ENCODE measurements around the gene S100A6. TPM values are rescaled to one million over a fixed set of nuclear protein-coding genes. Genes with fewer than 3 reads are reported as not detected.

The S100A6 gene
- polyA plus RNA-seq, 1 donor from 2014 or later = not detected

DNA sequence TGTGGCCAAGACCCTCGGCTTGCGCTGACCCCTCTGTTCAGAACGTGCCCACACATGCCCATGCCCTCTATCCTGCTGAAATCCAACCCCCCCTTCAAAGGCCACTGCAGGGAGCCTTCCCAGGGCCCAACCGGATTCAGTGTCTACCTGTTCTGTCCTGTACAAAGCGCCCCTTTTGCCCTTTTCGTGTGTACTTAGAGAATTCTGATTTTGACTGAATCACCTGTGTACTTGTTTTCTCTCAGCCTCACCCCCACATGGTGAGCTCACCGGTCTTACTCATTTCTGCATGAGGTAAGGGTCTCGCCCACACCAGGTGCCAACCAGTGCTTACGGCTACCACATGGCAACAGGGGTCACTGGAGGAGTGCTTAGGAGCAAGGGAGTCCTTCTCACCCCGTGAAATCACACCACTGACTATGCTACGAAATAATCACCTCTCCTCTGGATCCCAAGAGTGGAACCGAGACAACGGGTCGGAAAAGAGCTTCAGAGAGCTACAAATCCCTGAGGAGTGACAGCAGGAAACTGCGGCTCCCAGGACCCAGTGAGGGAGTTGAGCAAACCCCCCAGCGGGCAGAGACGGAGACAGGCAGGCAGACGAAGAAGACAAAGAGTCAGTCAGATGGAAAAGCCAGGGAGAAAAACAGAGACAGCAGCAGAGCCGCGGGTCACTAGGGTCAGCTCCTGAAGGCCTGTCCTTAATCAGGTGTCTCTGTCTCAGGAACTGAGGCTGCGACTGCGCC lies 32.0 kb upstream of the S100A6 start:
- Histone ChIP-seq H3K36me3 (ENCODE audit: insufficient read depth, low read length) (no peaks in the 10 kb centered on the region), H3K27me3 (ENCODE audit: insufficient read depth, low read depth, low read length) (no peaks in the 10 kb centered on the region), H3K9ac (ENCODE audit: low read length) (no peak overlapping the region), H3F3A (ENCODE audit: insufficient read depth, low read length, poor library complexity, severe bottlenecking) (no peaks in the 10 kb centered on the region), H3K27ac (ENCODE audit: low read length) (no peak overlapping the region), H3K9me2 (ENCODE audit: insufficient read depth, low read length) (no peaks in the 10 kb centered on the region), H4K20me1 (ENCODE audit: insufficient read depth) (no peaks in the 10 kb centered on the region), H3K4me3 (ENCODE audit: low read length) (no peak overlapping the region), H3K4me2 (ENCODE audit: low read length) (no peak overlapping the region), H3K79me2 (replicated peaks; ENCODE audit: insufficient read depth, low read length) (no peaks in the 10 kb centered on the region), H3K9me3 (ENCODE audit: low read length) (no peaks in the 10 kb centered on the region), H2AFZ (ENCODE audit: low read depth, low read length) (no peak overlapping the region)
- TF ChIP-seq EZH2 (IDR thresholded peaks at IDR 0.05; ENCODE audit: borderline replicate concordance, insufficient read depth, low read length, poor library complexity, severe bottlenecking) (no peak), SMC3 (conservative IDR thresholded peaks at IDR 0.05; ENCODE audit: poor library complexity) (no peak), POLR2AphosphoS5 (IDR thresholded peaks at IDR 0.05) (no peak)

DNA sequence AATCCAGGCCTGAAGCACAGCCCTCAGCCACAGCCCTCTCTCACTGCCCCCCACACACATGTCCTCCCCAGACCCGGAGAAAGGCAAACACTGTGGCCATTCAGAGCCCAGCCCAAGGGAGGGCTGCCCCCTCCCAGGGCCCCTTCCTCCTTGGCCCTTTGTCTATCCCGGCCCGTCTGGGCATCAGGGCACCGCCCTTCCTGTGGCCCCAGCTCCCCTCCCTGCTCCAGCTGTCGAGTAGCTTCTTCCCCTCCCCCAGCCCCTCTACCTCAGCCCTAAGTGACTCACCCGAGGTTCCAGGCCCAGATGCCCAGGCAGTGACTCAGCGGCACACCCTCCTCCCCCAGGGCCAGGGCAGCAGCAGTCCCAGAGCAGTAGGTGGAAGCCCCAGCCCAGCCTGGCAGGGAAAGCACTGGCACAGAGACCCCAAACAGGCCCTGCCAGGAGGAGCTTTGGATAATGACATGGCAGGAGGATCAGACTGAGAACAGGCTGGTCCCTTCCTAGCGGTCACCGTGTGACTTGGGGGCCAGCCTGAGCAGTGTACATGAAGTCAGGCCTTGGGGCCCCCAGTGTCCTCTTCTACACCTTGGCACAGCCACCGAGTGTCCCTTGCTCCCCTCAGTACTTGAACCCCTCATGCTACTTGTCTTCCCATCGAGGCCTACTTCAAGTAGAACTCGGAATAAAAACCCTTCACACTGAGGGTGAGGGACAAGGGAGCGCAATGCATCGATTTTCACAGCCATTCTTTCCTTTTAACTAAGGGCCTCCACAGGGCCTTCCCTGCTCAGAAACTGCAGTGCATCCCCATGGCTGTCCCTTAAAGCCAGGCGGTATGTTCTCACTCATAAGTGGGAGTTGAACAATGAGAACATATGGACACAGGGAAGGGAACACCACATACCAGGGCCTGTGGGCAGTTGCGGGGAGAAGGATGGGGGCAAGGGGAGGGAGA lies 30.9 kb upstream of the S100A6 start:
- Histone ChIP-seq H3K4me3 (ENCODE audit: low read length) (no peak overlapping the region), H3K9me2 (ENCODE audit: insufficient read depth, low read length) (no peaks in the 10 kb centered on the region), H3K79me2 (replicated peaks; ENCODE audit: insufficient read depth, low read length) (no peaks in the 10 kb centered on the region), H2AFZ (ENCODE audit: low read depth, low read length) (no peak overlapping the region), H3K9me3 (ENCODE audit: low read length) (no peaks in the 10 kb centered on the region), H3K36me3 (ENCODE audit: insufficient read depth, low read length) (no peaks in the 10 kb centered on the region), H3K27me3 (ENCODE audit: insufficient read depth, low read depth, low read length) (no peaks in the 10 kb centered on the region), H3F3A (ENCODE audit: insufficient read depth, low read length, poor library complexity, severe bottlenecking) (no peaks in the 10 kb centered on the region), H3K9ac (ENCODE audit: low read length) (no peak overlapping the region), H3K4me2 (ENCODE audit: low read length) (no peak overlapping the region), H3K27ac (ENCODE audit: low read length) (no peak overlapping the region), H4K20me1 (ENCODE audit: insufficient read depth) (no peaks in the 10 kb centered on the region)
- TF ChIP-seq, protein P1, sequence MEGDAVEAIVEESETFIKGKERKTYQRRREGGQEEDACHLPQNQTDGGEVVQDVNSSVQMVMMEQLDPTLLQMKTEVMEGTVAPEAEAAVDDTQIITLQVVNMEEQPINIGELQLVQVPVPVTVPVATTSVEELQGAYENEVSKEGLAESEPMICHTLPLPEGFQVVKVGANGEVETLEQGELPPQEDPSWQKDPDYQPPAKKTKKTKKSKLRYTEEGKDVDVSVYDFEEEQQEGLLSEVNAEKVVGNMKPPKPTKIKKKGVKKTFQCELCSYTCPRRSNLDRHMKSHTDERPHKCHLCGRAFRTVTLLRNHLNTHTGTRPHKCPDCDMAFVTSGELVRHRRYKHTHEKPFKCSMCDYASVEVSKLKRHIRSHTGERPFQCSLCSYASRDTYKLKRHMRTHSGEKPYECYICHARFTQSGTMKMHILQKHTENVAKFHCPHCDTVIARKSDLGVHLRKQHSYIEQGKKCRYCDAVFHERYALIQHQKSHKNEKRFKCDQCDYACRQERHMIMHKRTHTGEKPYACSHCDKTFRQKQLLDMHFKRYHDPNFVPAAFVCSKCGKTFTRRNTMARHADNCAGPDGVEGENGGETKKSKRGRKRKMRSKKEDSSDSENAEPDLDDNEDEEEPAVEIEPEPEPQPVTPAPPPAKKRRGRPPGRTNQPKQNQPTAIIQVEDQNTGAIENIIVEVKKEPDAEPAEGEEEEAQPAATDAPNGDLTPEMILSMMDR (IDR thresholded peaks at IDR 0.05; ENCODE audit: poor library complexity, severe bottlenecking) = no peak
- TF ChIP-seq RAD21 (conservative IDR thresholded peaks at IDR 0.05) = no peak
- no peak for TF ChIP-seq POLR2AphosphoS5 (IDR thresholded peaks at IDR 0.05)
- TF ChIP-seq EZH2 (IDR thresholded peaks at IDR 0.05; ENCODE audit: borderline replicate concordance, insufficient read depth, low read length, poor library complexity, severe bottlenecking) = no peak
- no peak for TF ChIP-seq MXI1 (conservative IDR thresholded peaks at IDR 0.05; ENCODE audit: poor library complexity, severe bottlenecking)
- TF ChIP-seq EP300 (conservative IDR thresholded peaks at IDR 0.05; ENCODE audit: poor library complexity, severe bottlenecking) = no peak

DNA sequence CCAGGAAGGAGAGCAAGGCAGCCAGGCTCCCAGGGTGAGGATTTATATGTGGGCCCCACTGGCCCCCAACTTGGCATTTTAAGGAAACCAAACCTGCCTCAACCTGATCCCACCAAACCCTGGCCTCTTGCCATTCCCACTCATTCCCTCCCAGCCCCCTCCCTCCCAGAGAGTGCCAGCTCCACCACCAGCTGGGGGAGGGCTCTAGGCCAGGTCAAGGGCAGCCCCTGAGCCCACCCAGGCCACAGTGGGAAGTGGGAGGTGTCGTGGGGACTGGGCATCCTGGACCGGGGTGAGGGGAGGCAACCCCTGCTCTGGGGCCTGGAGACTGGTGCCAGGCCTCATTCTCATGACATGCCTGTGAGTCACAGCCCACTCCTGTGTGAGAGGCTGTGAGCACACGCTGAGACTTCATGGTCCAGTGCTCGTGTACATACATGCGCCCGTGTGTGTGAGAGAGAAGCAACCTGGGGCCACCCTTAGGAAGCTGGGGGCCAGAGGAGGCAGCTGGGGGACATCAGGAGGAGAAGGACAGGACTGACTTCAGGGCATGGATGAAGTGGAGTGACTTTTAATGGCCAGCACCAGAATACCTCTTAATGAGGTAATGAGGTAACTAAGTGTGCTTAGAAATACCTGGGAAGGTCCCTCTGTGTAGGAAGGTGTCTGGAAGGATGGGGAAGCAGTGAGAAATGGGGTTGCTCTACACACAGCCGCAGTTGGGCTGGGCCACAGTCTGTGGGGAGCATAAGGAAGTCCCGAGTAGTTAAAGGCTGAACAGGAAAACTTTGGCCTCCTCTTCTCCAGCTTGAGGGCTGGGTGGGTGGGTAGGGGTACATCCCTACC lies 30.0 kb upstream of the S100A6 start, which contains the start of gene S100A2:
Gene S100A2, minus strand, starts transcription at position 316 of the 846 bp plus-strand sequence. CDS start 1,967 bp downstream, outside the sequence.
- H3K4me2 ChIP-seq (ENCODE audit: low read length) = no peak within 1 kb of the TSS
- H2AFZ ChIP-seq (ENCODE audit: low read depth, low read length) = no peak within 1 kb of the TSS
- no peaks in the 10 kb centered on the region for H3K79me2 ChIP-seq (replicated peaks; ENCODE audit: insufficient read depth, low read length)
- no peaks in the 10 kb centered on the region for H4K20me1 ChIP-seq (ENCODE audit: insufficient read depth)
- H3K27me3 ChIP-seq (ENCODE audit: insufficient read depth, low read depth, low read length) = no peaks in the 10 kb centered on the region
- no peak within 1 kb of the TSS for H3K9ac ChIP-seq (ENCODE audit: low read length)
- H3K36me3 ChIP-seq (ENCODE audit: insufficient read depth, low read length) = no peaks in the 10 kb centered on the region
- TF ChIP-seq TAF1 (IDR thresholded peaks at IDR 0.05; ENCODE audit: low read depth) (no peak), MXI1 (conservative IDR thresholded peaks at IDR 0.05; ENCODE audit: poor library complexity, severe bottlenecking) (no peak), SMC3 (conservative IDR thresholded peaks at IDR 0.05; ENCODE audit: poor library complexity) (no peak), EP300 (conservative IDR thresholded peaks at IDR 0.05; ENCODE audit: poor library complexity, severe bottlenecking) (no peak)
- TF ChIP-seq, protein P1 (IDR thresholded peaks at IDR 0.05; ENCODE audit: poor library complexity, severe bottlenecking) = no peak
- TF ChIP-seq, protein P2, sequence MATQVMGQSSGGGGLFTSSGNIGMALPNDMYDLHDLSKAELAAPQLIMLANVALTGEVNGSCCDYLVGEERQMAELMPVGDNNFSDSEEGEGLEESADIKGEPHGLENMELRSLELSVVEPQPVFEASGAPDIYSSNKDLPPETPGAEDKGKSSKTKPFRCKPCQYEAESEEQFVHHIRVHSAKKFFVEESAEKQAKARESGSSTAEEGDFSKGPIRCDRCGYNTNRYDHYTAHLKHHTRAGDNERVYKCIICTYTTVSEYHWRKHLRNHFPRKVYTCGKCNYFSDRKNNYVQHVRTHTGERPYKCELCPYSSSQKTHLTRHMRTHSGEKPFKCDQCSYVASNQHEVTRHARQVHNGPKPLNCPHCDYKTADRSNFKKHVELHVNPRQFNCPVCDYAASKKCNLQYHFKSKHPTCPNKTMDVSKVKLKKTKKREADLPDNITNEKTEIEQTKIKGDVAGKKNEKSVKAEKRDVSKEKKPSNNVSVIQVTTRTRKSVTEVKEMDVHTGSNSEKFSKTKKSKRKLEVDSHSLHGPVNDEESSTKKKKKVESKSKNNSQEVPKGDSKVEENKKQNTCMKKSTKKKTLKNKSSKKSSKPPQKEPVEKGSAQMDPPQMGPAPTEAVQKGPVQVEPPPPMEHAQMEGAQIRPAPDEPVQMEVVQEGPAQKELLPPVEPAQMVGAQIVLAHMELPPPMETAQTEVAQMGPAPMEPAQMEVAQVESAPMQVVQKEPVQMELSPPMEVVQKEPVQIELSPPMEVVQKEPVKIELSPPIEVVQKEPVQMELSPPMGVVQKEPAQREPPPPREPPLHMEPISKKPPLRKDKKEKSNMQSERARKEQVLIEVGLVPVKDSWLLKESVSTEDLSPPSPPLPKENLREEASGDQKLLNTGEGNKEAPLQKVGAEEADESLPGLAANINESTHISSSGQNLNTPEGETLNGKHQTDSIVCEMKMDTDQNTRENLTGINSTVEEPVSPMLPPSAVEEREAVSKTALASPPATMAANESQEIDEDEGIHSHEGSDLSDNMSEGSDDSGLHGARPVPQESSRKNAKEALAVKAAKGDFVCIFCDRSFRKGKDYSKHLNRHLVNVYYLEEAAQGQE (IDR thresholded peaks at IDR 0.05; ENCODE audit: borderline replicate concordance) = no peak
- H3F3A ChIP-seq (ENCODE audit: insufficient read depth, low read length, poor library complexity, severe bottlenecking) = no peaks in the 10 kb centered on the region
- H3K27ac ChIP-seq (ENCODE audit: low read length) = no peak within 1 kb of the TSS
- no peak within 1 kb of the TSS for H3K4me3 ChIP-seq (ENCODE audit: low read length)
- no peaks in the 10 kb centered on the region for H3K9me2 ChIP-seq (ENCODE audit: insufficient read depth, low read length)
- no peaks in the 10 kb centered on the region for H3K9me3 ChIP-seq (ENCODE audit: low read length)

Measured in neural cell (in vitro differentiated cells).